CD4-positive, CD25-positive, alpha-beta regulatory T cell (primary cell): ENCODE data around the gene ATXN1. TPM values are rescaled to one million over a fixed set of nuclear protein-coding genes. Genes with fewer than 3 reads are reported as not detected.

Source experiments
- ATAC-seq, 2 donors: fragments of 150-1000 bp; cut with Tn5 transposase; one replicate each; pipeline ENCODE4 v1.10.0; 2021; ENCODE audit warnings: low read depth in 2 of 2, moderate number of reproducible peaks in 2 of 2, moderate library complexity in 1 of 2
- DNase-seq, 3 donors: peaks; one replicate each; pipeline versions ENCODE4 v3.0.0 to v3.0.0-alpha.2; 2012 to 2022; ENCODE audit warnings: mixed read lengths in 1 of 3
- H3K27ac ChIP-seq: one replicate; pipeline ENCODE4 v1.7.0; 2013; ENCODE audit warnings: mild to moderate bottlenecking, low read length; ENCODE audit not compliant: insufficient read depth, poor library complexity, severe bottlenecking
- H3K27me3 ChIP-seq: one replicate; pipeline ENCODE4 v1.7.0; 2013; ENCODE audit warnings: low read length; ENCODE audit not compliant: control insufficient read depth, insufficient read depth
- H3K36me3 ChIP-seq: one replicate; pipeline ENCODE4 v1.7.0; 2013; ENCODE audit warnings: mild to moderate bottlenecking, low read length, moderate library complexity; ENCODE audit not compliant: control insufficient read depth, insufficient read depth
- H3K4me1 ChIP-seq: 2 replicates; pipeline ENCODE4 v1.7.0; 2013; ENCODE audit warnings: mild to moderate bottlenecking, low read length; ENCODE audit not compliant: insufficient read depth, control insufficient read depth, poor library complexity, severe bottlenecking
- H3K4me3 ChIP-seq: one replicate; pipeline ENCODE4 v1.7.0; 2013; ENCODE audit warnings: low read depth, mild to moderate bottlenecking, low read length, moderate library complexity
- H3K9me3 ChIP-seq, 2 experiments: 1 replicate in 1 of 2; 2 replicates in 1 of 2; pipeline ENCODE4 v1.7.0; 2013; ENCODE audit warnings: low read length in 2 of 2, mild to moderate bottlenecking in 1 of 2, moderate library complexity in 1 of 2; ENCODE audit not compliant: control insufficient read depth in 2 of 2
- H3K27ac Mint-ChIP-seq, 3 donors: one replicate each; pipeline ENCODE4 v1.8.0; 2020 to 2022; ENCODE audit warnings: mild to moderate bottlenecking in 3 of 3, mixed read lengths in 3 of 3, moderate library complexity in 2 of 3
- H3K27me3 Mint-ChIP-seq: one replicate; pipeline ENCODE4 v1.8.0; 2022; ENCODE audit warnings: mild to moderate bottlenecking, mixed read lengths
- H3K36me3 Mint-ChIP-seq: one replicate; pipeline ENCODE4 v1.8.0; 2020; ENCODE audit warnings: mixed read lengths
- H3K4me1 Mint-ChIP-seq, 4 donors: one replicate each; pipeline ENCODE4 v1.8.0; 2020 to 2022; ENCODE audit warnings: mixed read lengths in 4 of 4, mild to moderate bottlenecking in 1 of 4
- H3K4me3 Mint-ChIP-seq, 4 donors: one replicate each; pipeline ENCODE4 v1.8.0; 2020 to 2022; ENCODE audit warnings: mild to moderate bottlenecking in 4 of 4, mixed read lengths in 4 of 4, moderate library complexity in 3 of 4
- H3K9me3 Mint-ChIP-seq, 7 donors: one replicate each; pipeline ENCODE4 v1.8.0; 2020 to 2022; ENCODE audit warnings: mixed read lengths in 7 of 7, mild to moderate bottlenecking in 3 of 7, moderate library complexity in 2 of 7
- polyA plus RNA-seq, 4 donors: library from polyadenylated mRNA; unstranded; fragments of 300-500 nt; fragmentation: Illumina TruSeq; gene quantifications; one replicate each; pipeline ENCODE4 v1.2.3, GENCODE V29; 2021
- total RNA-seq: library from RNA; stranded (reverse); gene quantifications from one replicate; pipeline ENCODE4 v1.2.3, GENCODE V29; 2022

Gene ATXN1
- total and polyA plus RNA-seq, 5 donors from 2014 or later, result 15.8 to 191 (median 19.2) TPM

DNA sequence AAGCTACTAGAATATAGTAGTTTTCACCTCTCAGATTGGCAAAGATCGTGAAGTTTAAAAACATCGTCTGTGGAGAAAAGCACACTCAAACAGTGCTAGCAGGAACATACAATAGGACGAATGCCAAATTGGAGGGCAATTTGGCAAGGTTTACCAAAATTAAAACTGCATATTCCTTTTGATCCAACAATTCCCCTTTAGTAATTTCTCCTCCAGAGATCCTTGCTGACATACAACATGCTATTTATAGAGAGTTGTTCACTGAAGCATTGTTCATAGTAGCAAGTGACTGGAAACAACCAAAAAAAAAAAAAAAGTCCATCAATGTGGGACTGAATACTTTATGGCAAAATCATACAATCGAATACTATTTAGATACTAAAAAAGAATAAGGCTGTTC lies 202.2 kb downstream of the ATXN1 start:
- no peaks in the 10 kb centered on the region for H3K27me3 ChIP-seq
- no peaks in the 10 kb centered on the region for H3K4me1 ChIP-seq
- H3K4me3 ChIP-seq, result no peak overlapping the region
- H3K36me3 ChIP-seq, result no peaks in the 10 kb centered on the region
- Mint-ChIP-seq H3K27ac (no peak overlapping the region), H3K27me3 (no peaks in the 10 kb centered on the region), H3K4me1 (peaks cover 0 to 8% (median 4%) of the 10 kb centered on the region in 4 donors), H3K9me3 (no peaks in the 10 kb centered on the region), H3K36me3 (peaks cover 23% of the 10 kb centered on the region), H3K4me3 (no peak overlapping the region)
- ATAC-seq (no peak), DNase-seq (no peak)
- H3K9me3 ChIP-seq, result no peaks in the 10 kb centered on the region
- H3K27ac ChIP-seq, result no peak overlapping the region

GRCh38 chr6:16555550-16555949 lies 205.7 kb downstream of the ATXN1 start:
- no peaks in the 10 kb centered on the region for H3K27me3 ChIP-seq
- ATAC-seq, result no peak
- H3K9me3 ChIP-seq, result no peaks in the 10 kb centered on the region
- H3K27ac ChIP-seq, result no peak overlapping the region
- DNase-seq, result no peak
- Mint-ChIP-seq H3K27me3 (no peaks in the 10 kb centered on the region), H3K27ac (no peak overlapping the region), H3K9me3 (no peaks in the 10 kb centered on the region), H3K36me3 (peaks cover 39% of the 10 kb centered on the region), H3K4me3 (no peak overlapping the region), H3K4me1 (peaks cover 0 to 12% (median 6%) of the 10 kb centered on the region in 4 donors)
- no peaks in the 10 kb centered on the region for H3K4me1 ChIP-seq
- no peak overlapping the region for H3K4me3 ChIP-seq
- H3K36me3 ChIP-seq, result peaks cover 9% of the 10 kb centered on the region

DNA sequence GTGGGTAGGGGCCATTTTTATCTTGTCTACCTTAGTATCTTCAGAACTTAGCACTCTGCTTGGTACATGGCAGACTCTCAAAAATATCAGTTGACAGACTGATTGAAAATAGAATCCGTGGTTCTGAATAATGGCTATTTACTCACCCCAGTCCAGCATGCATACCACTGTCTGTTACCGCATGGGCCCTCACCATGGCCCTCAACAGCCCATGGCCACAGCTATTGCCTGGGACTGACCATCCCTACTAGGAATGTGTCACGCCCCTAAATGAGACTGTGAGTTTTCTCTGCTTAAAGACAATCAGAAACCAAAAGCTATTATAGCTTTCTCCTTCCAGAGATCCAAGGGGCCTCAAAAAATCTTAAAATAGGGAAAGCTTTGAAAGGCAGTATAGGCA lies 207.7 kb downstream of the ATXN1 start:
- no peaks in the 10 kb centered on the region for H3K9me3 ChIP-seq
- no peaks in the 10 kb centered on the region for H3K4me1 ChIP-seq
- DNase-seq (no peak), ATAC-seq (no peak)
- no peak overlapping the region for H3K27ac Mint-ChIP-seq
- H3K4me1 Mint-ChIP-seq, result peaks cover 0 to 14% (median 6%) of the 10 kb centered on the region in 4 donors
- no peak overlapping the region for H3K27ac ChIP-seq
- no peak overlapping the region for H3K4me3 Mint-ChIP-seq
- H3K4me3 ChIP-seq, result no peak overlapping the region
- H3K36me3 ChIP-seq, result peaks cover 9% of the 10 kb centered on the region
- no peaks in the 10 kb centered on the region for H3K27me3 ChIP-seq
- peaks cover 43% of the 10 kb centered on the region for H3K36me3 Mint-ChIP-seq
- H3K27me3 Mint-ChIP-seq, result no peaks in the 10 kb centered on the region
- H3K9me3 Mint-ChIP-seq, result no peaks in the 10 kb centered on the region

DNA sequence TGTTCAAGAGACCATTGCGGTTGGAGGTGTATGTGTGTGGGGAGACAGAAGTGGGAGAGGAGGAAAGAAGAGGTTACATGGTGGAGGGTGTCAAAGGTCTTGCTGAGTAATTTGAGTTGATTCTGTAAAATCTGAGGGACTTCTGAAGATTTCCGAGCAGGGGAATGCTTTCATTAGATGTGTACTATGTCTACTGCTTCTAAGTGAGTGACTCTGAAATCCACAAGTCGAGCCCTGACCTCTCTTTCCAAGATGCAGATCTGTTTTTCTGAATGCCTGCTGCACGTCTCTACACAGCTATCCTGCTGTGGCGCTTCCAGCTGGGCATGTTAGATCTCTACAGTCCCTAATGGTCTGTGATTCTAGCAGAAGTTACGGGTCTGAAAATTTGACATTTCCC lies 209.8 kb downstream of the ATXN1 start:
- Histone ChIP-seq H3K27me3 (no peaks in the 10 kb centered on the region), H3K27ac (no peak overlapping the region), H3K36me3 (peaks cover 17% of the 10 kb centered on the region), H3K4me3 (no peak overlapping the region), H3K4me1 (no peaks in the 10 kb centered on the region), H3K9me3 (no peaks in the 10 kb centered on the region)
- Mint-ChIP-seq H3K36me3 (peaks cover 40% of the 10 kb centered on the region), H3K9me3 (no peaks in the 10 kb centered on the region), H3K27ac (peak overlapping the region in 1 of 3 donors; percentile 22), H3K4me1 (peaks cover 0 to 17% (median 6%) of the 10 kb centered on the region in 4 donors), H3K4me3 (no peak overlapping the region), H3K27me3 (no peaks in the 10 kb centered on the region)
- ATAC-seq (no peak), DNase-seq (no peak)

GRCh38 chr6:16548121-16548520 lies 213.1 kb downstream of the ATXN1 start:
- H3K27ac Mint-ChIP-seq, result no peak overlapping the region
- no peak overlapping the region for H3K27ac ChIP-seq

GRCh38 chr6:16547587-16547986 lies 213.7 kb downstream of the ATXN1 start:
- ATAC-seq, result no peak
- Mint-ChIP-seq H3K27ac (no peak overlapping the region), H3K9me3 (no peaks in the 10 kb centered on the region), H3K36me3 (peaks cover 33% of the 10 kb centered on the region), H3K27me3 (no peaks in the 10 kb centered on the region), H3K4me3 (no peak overlapping the region), H3K4me1 (peaks cover 0 to 10% (median 8%) of the 10 kb centered on the region in 4 donors)
- H3K27me3 ChIP-seq, result no peaks in the 10 kb centered on the region
- H3K4me1 ChIP-seq, result no peaks in the 10 kb centered on the region
- DNase-seq, result no peak
- peaks cover 22% of the 10 kb centered on the region for H3K36me3 ChIP-seq
- no peak overlapping the region for H3K27ac ChIP-seq
- H3K4me3 ChIP-seq, result no peak overlapping the region
- no peaks in the 10 kb centered on the region for H3K9me3 ChIP-seq

More at GRCh38 chr6:16548121-16548520, 213.1 kb downstream of the ATXN1 start:
- Mint-ChIP-seq H3K9me3 (no peaks in the 10 kb centered on the region), H3K4me1 (peaks cover 0 to 10% (median 8%) of the 10 kb centered on the region in 4 donors), H3K4me3 (no peak overlapping the region), H3K36me3 (peaks cover 36% of the 10 kb centered on the region), H3K27me3 (no peaks in the 10 kb centered on the region)
- Histone ChIP-seq H3K4me1 (no peaks in the 10 kb centered on the region), H3K9me3 (no peaks in the 10 kb centered on the region), H3K27me3 (no peaks in the 10 kb centered on the region), H3K36me3 (peaks cover 25% of the 10 kb centered on the region), H3K4me3 (no peak overlapping the region)
- ATAC-seq, result no peak
- DNase-seq, result no peak

GRCh38 chr6:16546861-16547260 lies 214.4 kb downstream of the ATXN1 start:
- Mint-ChIP-seq H3K9me3 (no peaks in the 10 kb centered on the region), H3K4me3 (no peak overlapping the region), H3K4me1 (peaks cover 0 to 12% (median 10%) of the 10 kb centered on the region in 4 donors), H3K36me3 (peaks cover 34% of the 10 kb centered on the region), H3K27ac (no peak overlapping the region), H3K27me3 (no peaks in the 10 kb centered on the region)
- no peak overlapping the region for H3K27ac ChIP-seq
- no peak for ATAC-seq
- H3K4me3 ChIP-seq, result no peak overlapping the region
- H3K27me3 ChIP-seq, result no peaks in the 10 kb centered on the region
- peaks cover 25% of the 10 kb centered on the region for H3K36me3 ChIP-seq
- H3K9me3 ChIP-seq, result no peaks in the 10 kb centered on the region
- DNase-seq, result no peak
- no peaks in the 10 kb centered on the region for H3K4me1 ChIP-seq

GRCh38 chr6:16545382-16545781 lies 215.9 kb downstream of the ATXN1 start:
- Mint-ChIP-seq H3K27me3 (no peaks in the 10 kb centered on the region), H3K4me1 (peaks cover 0 to 10% (median 7%) of the 10 kb centered on the region in 4 donors), H3K9me3 (no peaks in the 10 kb centered on the region), H3K36me3 (peaks cover 25% of the 10 kb centered on the region), H3K27ac (peak overlapping the region in 1 of 3 donors; percentile 9), H3K4me3 (no peak overlapping the region)
- Histone ChIP-seq H3K4me3 (no peak overlapping the region), H3K36me3 (peaks cover 24% of the 10 kb centered on the region), H3K9me3 (no peaks in the 10 kb centered on the region), H3K27ac (no peak overlapping the region), H3K4me1 (no peaks in the 10 kb centered on the region), H3K27me3 (no peaks in the 10 kb centered on the region)
- DNase-seq (no peak), ATAC-seq (no peak)
